K562 (cell line): Measurements from ENCODE around the gene ZEB2. TPM values are rescaled to one million over a fixed set of nuclear protein-coding genes. Genes with fewer than 3 reads are reported as not detected.

Source experiments
- ATF1 ChIP-seq, 2 experiments: fragments of 450-650 bp in 1 of 2; IDR thresholded peaks; 2 replicates each; pipeline ENCODE4 v1.6.1; 2016; ENCODE audit warnings: missing compliant biosample characterization in 1 of 2, missing genetic modification characterization in 1 of 2
- CBX5 ChIP-seq: IDR thresholded peaks from 2 replicates; pipeline ENCODE4 v1.6.1; 2014; ENCODE audit warnings: low read depth, borderline replicate concordance
- EP400 ChIP-seq: fragments of 450-650 bp; IDR thresholded peaks from 2 replicates; pipeline ENCODE4 v1.6.1; 2017; ENCODE audit warnings: antibody characterized with exemption, mild to moderate bottlenecking, moderate library complexity
- GTF2A2 ChIP-seq: IDR thresholded peaks from 2 replicates; pipeline ENCODE4 v1.6.1; 2016; ENCODE audit warnings: mild to moderate bottlenecking, missing genetic modification characterization, missing compliant biosample characterization
- KDM1A ChIP-seq, 2 experiments: fragments of 450-650 bp; IDR thresholded peaks; 2 replicates each; pipeline ENCODE4 v1.6.1; 2016; ENCODE audit warnings: mild to moderate bottlenecking in 2 of 2
- MAFK ChIP-seq: IDR thresholded peaks from 2 replicates; pipeline ENCODE4 v1.6.1; 2011; ENCODE audit warnings: low read length, improper control_type of control experiment
- MAZ ChIP-seq, 2 experiments: fragments of 450-650 bp in 1 of 2; sonication (generic) in 1 of 2; formaldehyde crosslinking; IDR thresholded peaks in 1 of 2; conservative IDR thresholded peaks in 1 of 2; 2 replicates each; pipeline versions ENCODE4 v1.4.0 to v1.5.0; 2020; ENCODE audit warnings: mild to moderate bottlenecking in 1 of 2, missing genetic modification reagents in 1 of 2
- MCM2 ChIP-seq: fragments of 450-650 bp; IDR thresholded peaks from 2 replicates; pipeline ENCODE4 v1.6.1; 2017; ENCODE audit warnings: low read depth, mild to moderate bottlenecking
- POLR2AphosphoS2 ChIP-seq: IDR thresholded peaks from 2 replicates; pipeline ENCODE4 v1.6.1; 2012; ENCODE audit warnings: low read length, improper control_type of control experiment
- POLR2AphosphoS5 ChIP-seq: IDR thresholded peaks from 2 replicates; pipeline ENCODE4 v1.6.1; 2011; ENCODE audit warnings: mild to moderate bottlenecking, low read depth, low read length, moderate library complexity; ENCODE audit not compliant: control insufficient read depth, insufficient read depth
- ZBTB7A ChIP-seq: IDR thresholded peaks from 2 replicates; pipeline ENCODE4 v1.6.1; 2011; ENCODE audit warnings: low read depth, mild to moderate bottlenecking, low read length, moderate library complexity, borderline replicate concordance; ENCODE audit not compliant: control insufficient read depth
- ZEB2 ChIP-seq: fragments of 450-650 bp; IDR thresholded peaks from 2 replicates; pipeline ENCODE4 v1.6.1; 2016
- ZNF232 ChIP-seq: sonication (generic); formaldehyde crosslinking; IDR thresholded peaks from 2 replicates; pipeline ENCODE4 v1.8.0; 2022; ENCODE audit warnings: mild to moderate bottlenecking, missing genetic modification reagents
- ZNF408 ChIP-seq: fragments of 250-450 bp; sonication (Bioruptor Pico); IDR thresholded peaks from 2 replicates; pipeline ENCODE4 v1.4.0; 2020; ENCODE audit warnings: low read depth, mild to moderate bottlenecking, moderate library complexity
- polyA plus RNA-seq, 8 experiments: library from polyadenylated mRNA; depleted of rRNA in 4 of 8; stranded (reverse) in 5 of 8; unstranded in 3 of 8; fragments of >200 nt; fragmentation: Nextera tagmentation in 2 of 8; fragmentation: Illumina TruSeq in 1 of 8; extraction: Ambion mirVana in 2 of 8; extraction: Trizol in 1 of 8; gene quantifications; 2 replicates each; pipeline versions ENCODE4 v1.2.1 to v1.2.3, GENCODE V29; 2011 to 2014; ENCODE audit warnings: inconsistent platforms in 1 of 8, missing spikeins in 1 of 8
- total RNA-seq, 7 experiments: library from RNA; depleted of rRNA in 6 of 7; stranded (reverse); fragments of >200 nt in 6 of 7; fragmentation: Illumina TruSeq in 2 of 7; extraction: Trizol in 2 of 7; gene quantifications; 2 replicates each; pipeline versions ENCODE4 v1.2.1 to v1.2.3, GENCODE V29; 2011 to 2021; ENCODE audit warnings: low replicate concordance in 1 of 7
- TF ChIP-seq, protein P1 (sequence below): IDR thresholded peaks from 2 replicates; pipeline ENCODE4 v1.6.1; 2016; ENCODE audit warnings: missing genetic modification characterization, missing compliant biosample characterization
- TF ChIP-seq, protein P2 (sequence below): fragments of 450-650 bp; formaldehyde crosslinking; IDR thresholded peaks from 2 replicates; pipeline ENCODE4 v1.4.0; 2020; ENCODE audit warnings: mild to moderate bottlenecking
- TF ChIP-seq, protein P3 (sequence below): fragments of 150-350 bp; IDR thresholded peaks from 2 replicates; pipeline ENCODE4 v1.6.1; 2014; ENCODE audit warnings: low read depth, mild to moderate bottlenecking, low read length, borderline replicate concordance
- TF ChIP-seq, protein P4 (sequence below): fragments of 450-650 bp; IDR thresholded peaks from 2 replicates; pipeline ENCODE4 v1.6.1; 2016; ENCODE audit warnings: missing biosample characterization, missing genetic modification characterization
- TF ChIP-seq, protein P5 (sequence below): fragments of 450-650 bp; IDR thresholded peaks from one replicate; pipeline ENCODE4 v1.6.1; 2018; ENCODE audit warnings: mild to moderate bottlenecking, moderate library complexity; ENCODE audit not compliant: partially characterized antibody

The ZEB2 gene
- total and polyA plus RNA-seq, 9 of the 15 experiments (the other 6 are each of a cell fraction or from before 2014, with no cell fraction given): 15.1 to 113 (median 72.3) TPM

DNA sequence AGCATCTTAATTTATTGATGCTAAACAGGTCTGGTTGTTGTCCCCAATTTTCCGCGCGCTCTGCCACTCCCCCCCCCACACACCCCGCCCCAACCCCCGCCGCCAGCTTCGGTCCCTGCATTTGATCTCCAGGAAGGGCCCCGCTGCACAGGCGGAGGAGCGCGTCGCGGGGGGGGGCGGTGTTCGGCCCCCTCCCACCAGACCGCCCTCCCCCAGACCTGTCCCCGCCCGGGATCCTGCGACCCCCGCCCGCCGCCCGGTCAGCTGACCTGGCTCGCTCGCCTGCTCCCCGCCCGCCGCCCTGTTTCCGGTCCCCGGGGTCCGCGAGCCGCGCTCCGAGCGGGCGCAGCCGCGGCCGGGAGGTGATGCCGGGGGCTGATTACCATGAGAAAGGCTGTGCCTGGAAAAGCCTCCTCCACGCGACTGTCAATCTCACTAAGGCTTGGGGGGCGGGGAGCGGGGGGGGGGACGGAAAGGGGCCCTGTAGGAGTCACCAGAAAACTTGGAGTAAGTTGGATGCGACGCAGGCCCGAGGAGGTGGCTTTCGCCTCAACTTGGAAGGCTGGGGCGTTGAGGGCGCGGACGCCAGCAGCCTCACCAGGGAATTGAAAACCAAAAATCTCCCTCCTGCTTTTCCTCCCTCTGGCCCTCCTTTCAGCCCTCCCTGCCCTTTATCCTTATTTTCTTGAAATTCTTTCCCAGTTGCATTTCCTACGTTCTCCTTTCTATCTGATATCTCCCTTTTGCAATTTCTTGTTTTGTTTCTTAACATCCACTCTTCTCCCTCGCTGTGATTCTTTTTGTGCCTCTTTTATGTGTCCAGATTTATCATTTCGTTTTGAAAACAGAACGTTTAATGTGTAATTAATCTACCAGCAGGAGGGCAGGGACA is 4.4 kb upstream of the ZEB2 start (continued):
- TF ChIP-seq, protein P1, sequence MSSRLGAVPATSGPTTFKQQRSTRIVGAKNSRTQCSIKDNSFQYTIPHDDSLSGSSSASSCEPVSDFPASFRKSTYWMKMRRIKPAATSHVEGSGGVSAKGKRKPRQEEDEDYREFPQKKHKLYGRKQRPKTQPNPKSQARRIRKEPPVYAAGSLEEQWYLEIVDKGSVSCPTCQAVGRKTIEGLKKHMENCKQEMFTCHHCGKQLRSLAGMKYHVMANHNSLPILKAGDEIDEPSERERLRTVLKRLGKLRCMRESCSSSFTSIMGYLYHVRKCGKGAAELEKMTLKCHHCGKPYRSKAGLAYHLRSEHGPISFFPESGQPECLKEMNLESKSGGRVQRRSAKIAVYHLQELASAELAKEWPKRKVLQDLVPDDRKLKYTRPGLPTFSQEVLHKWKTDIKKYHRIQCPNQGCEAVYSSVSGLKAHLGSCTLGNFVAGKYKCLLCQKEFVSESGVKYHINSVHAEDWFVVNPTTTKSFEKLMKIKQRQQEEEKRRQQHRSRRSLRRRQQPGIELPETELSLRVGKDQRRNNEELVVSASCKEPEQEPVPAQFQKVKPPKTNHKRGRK (tag): peak; percentile 45
- TF ChIP-seq MCM2 (no peak), KDM1A (IDR thresholded peaks at IDR 0.05) (peak; percentile 90 to 92), ATF1 (CRISPR knock-in tag; IDR thresholded peaks at IDR 0.05) (no peak), ATF1 (tag; IDR thresholded peaks at IDR 0.05) (no peak), ZNF408 (CRISPR knock-in tag) (no peak), GTF2A2 (tag) (no peak), MAZ (CRISPR knock-in tag; conservative IDR thresholded peaks at IDR 0.05 in 1 of 2, IDR thresholded peaks at IDR 0.05 in 1 of 2) (peak; percentile 35 to 47; a peak in 2 of 4 replicates), CBX5 (no peak), POLR2AphosphoS5 (peak; percentile 43; the same call in 1 of the 2 replicates), ZBTB7A (peak; percentile 86; the same call in 1 of the 2 replicates), ZNF232 (CRISPR knock-in tag) (no peak), ZEB2 (no peak), MAFK (no peak), POLR2AphosphoS2 (no peak), EP400 (no peak; the same call in 1 of the 2 replicates)
- TF ChIP-seq, protein P2, sequence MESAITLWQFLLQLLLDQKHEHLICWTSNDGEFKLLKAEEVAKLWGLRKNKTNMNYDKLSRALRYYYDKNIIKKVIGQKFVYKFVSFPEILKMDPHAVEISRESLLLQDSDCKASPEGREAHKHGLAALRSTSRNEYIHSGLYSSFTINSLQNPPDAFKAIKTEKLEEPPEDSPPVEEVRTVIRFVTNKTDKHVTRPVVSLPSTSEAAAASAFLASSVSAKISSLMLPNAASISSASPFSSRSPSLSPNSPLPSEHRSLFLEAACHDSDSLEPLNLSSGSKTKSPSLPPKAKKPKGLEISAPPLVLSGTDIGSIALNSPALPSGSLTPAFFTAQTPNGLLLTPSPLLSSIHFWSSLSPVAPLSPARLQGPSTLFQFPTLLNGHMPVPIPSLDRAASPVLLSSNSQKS (CRISPR knock-in tag): no peak
- TF ChIP-seq, protein P3, sequence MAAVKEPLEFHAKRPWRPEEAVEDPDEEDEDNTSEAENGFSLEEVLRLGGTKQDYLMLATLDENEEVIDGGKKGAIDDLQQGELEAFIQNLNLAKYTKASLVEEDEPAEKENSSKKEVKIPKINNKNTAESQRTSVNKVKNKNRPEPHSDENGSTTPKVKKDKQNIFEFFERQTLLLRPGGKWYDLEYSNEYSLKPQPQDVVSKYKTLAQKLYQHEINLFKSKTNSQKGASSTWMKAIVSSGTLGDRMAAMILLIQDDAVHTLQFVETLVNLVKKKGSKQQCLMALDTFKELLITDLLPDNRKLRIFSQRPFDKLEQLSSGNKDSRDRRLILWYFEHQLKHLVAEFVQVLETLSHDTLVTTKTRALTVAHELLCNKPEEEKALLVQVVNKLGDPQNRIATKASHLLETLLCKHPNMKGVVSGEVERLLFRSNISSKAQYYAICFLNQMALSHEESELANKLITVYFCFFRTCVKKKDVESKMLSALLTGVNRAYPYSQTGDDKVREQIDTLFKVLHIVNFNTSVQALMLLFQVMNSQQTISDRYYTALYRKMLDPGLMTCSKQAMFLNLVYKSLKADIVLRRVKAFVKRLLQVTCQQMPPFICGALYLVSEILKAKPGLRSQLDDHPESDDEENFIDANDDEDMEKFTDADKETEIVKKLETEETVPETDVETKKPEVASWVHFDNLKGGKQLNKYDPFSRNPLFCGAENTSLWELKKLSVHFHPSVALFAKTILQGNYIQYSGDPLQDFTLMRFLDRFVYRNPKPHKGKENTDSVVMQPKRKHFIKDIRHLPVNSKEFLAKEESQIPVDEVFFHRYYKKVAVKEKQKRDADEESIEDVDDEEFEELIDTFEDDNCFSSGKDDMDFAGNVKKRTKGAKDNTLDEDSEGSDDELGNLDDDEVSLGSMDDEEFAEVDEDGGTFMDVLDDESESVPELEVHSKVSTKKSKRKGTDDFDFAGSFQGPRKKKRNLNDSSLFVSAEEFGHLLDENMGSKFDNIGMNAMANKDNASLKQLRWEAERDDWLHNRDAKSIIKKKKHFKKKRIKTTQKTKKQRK: no peak
- TF ChIP-seq, protein P4, sequence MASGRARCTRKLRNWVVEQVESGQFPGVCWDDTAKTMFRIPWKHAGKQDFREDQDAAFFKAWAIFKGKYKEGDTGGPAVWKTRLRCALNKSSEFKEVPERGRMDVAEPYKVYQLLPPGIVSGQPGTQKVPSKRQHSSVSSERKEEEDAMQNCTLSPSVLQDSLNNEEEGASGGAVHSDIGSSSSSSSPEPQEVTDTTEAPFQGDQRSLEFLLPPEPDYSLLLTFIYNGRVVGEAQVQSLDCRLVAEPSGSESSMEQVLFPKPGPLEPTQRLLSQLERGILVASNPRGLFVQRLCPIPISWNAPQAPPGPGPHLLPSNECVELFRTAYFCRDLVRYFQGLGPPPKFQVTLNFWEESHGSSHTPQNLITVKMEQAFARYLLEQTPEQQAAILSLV (tag): no peak
- TF ChIP-seq, protein P5, sequence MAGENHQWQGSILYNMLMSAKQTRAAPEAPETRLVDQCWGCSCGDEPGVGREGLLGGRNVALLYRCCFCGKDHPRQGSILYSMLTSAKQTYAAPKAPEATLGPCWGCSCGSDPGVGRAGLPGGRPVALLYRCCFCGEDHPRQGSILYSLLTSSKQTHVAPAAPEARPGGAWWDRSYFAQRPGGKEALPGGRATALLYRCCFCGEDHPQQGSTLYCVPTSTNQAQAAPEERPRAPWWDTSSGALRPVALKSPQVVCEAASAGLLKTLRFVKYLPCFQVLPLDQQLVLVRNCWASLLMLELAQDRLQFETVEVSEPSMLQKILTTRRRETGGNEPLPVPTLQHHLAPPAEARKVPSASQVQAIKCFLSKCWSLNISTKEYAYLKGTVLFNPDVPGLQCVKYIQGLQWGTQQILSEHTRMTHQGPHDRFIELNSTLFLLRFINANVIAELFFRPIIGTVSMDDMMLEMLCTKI: no peak
